SU-DHL-6 (cell line): ENCODE measurements around the gene ABCA6.

ENCODE experiments used
- H2AFZ ChIP-seq: fragments of 200-600 bp; sonication (generic); 2 replicates; pipeline ENCODE4 v1.6.1; 2014; ENCODE audit warnings: low read depth, mild to moderate bottlenecking, moderate library complexity, mixed read lengths, antibody characterized with exemption, low read length; ENCODE audit not compliant: severe bottlenecking
- H3F3A ChIP-seq: fragments of 200-600 bp; shearing (Covaris generic); 2 replicates; pipeline ENCODE4 v1.6.0; 2016; ENCODE audit warnings: antibody characterized with exemption, mild to moderate bottlenecking; ENCODE audit not compliant: insufficient read depth
- H3K27ac ChIP-seq: fragments of 200-600 bp; sonication (generic); 2 replicates; pipeline ENCODE4 v1.5.1; 2016; ENCODE audit warnings: low read depth, mild to moderate bottlenecking, low read length, moderate library complexity, mixed read lengths
- H3K27me3 ChIP-seq: fragments of 200-600 bp; sonication (generic), shearing (Covaris generic); 2 replicates; pipeline ENCODE4 v1.6.0; 2014; ENCODE audit warnings: mild to moderate bottlenecking, low read length
- H3K36me3 ChIP-seq: fragments of 200-600 bp; sonication (generic); 2 replicates; pipeline ENCODE4 v1.6.1; 2014; ENCODE audit warnings: mild to moderate bottlenecking, low read length, mixed read lengths
- H3K4me2 ChIP-seq: fragments of 300-600, 200-600 bp; shearing (Covaris generic), sonication (generic); 2 replicates; pipeline ENCODE4 v1.6.0; 2014; ENCODE audit warnings: low read length, low read depth, mild to moderate bottlenecking; ENCODE audit not compliant: poor library complexity, severe bottlenecking
- H3K4me3 ChIP-seq: fragments of 200-600 bp; sonication (generic); 2 replicates; pipeline ENCODE4 v1.5.1; 2014; ENCODE audit warnings: antibody characterized with exemption, low read length, mild to moderate bottlenecking, mixed read lengths; ENCODE audit not compliant: insufficient read depth, poor library complexity, severe bottlenecking
- H3K79me2 ChIP-seq: fragments of 200-600 bp; sonication (generic); 2 replicates; pipeline ENCODE4 v1.6.1; 2014; ENCODE audit warnings: mild to moderate bottlenecking, low read length, moderate library complexity; ENCODE audit not compliant: insufficient read depth
- H3K9ac ChIP-seq: fragments of 200-600 bp; sonication (generic); 2 replicates; pipeline ENCODE4 v1.7.0; 2014; ENCODE audit warnings: mild to moderate bottlenecking, low read length
- H3K9me2 ChIP-seq: fragments of 200-600 bp; sonication (generic); replicated peaks from 2 replicates; pipeline ENCODE4 v1.6.1; 2014; ENCODE audit warnings: low read length; ENCODE audit not compliant: insufficient read depth
- H3K9me3 ChIP-seq: fragments of 200-600 bp; sonication (generic); 2 replicates; pipeline ENCODE4 v1.6.1; 2014; ENCODE audit warnings: low read length, mixed read lengths; ENCODE audit not compliant: insufficient read depth
- H4K20me1 ChIP-seq: fragments of 200-600 bp; sonication (generic); 2 replicates; pipeline ENCODE4 v1.6.1; 2014; ENCODE audit warnings: low read depth, mild to moderate bottlenecking, antibody characterized with exemption, low read length, moderate library complexity, mixed read lengths
- CTCF ChIP-seq: fragments of 200-600 bp; sonication (generic); IDR thresholded peaks from one replicate; pipeline ENCODE4 v1.5.1; 2017; ENCODE audit warnings: antibody characterized with exemption, mild to moderate bottlenecking, low read length, moderate library complexity; ENCODE audit not compliant: insufficient read depth, poor library complexity, severe bottlenecking
- EZH2phosphoT487 ChIP-seq: fragments of 200-600 bp; sonication (generic), shearing (Covaris generic); conservative IDR thresholded peaks from 2 replicates; pipeline ENCODE4 v1.6.1; 2018; ENCODE audit warnings: mild to moderate bottlenecking, antibody characterized with exemption, low read length, moderate library complexity, mixed read lengths

The ABCA6 gene

GRCh38 chr17:69062860-69063581, 78.7 kb downstream of the ABCA6 start:
- H3K9me3 ChIP-seq: no peaks in the 10 kb centered on the region
- no peak overlapping the region for H2AFZ ChIP-seq

GRCh38 chr17:69061721-69062556, 79.8 kb downstream of the ABCA6 start:
- H3K27ac ChIP-seq: no peak overlapping the region
- TF ChIP-seq EZH2phosphoT487 (no peak), CTCF (no peak)
- H3K9ac ChIP-seq: no peak overlapping the region
- H3K27me3 ChIP-seq: no peaks in the 10 kb centered on the region
- no peak overlapping the region for H2AFZ ChIP-seq
- H3K4me2 ChIP-seq: no peak overlapping the region
- H3K36me3 ChIP-seq: no peaks in the 10 kb centered on the region
- no peaks in the 10 kb centered on the region for H3K9me2 ChIP-seq
- no peaks in the 10 kb centered on the region for H3K79me2 ChIP-seq
- H3K9me3 ChIP-seq: no peaks in the 10 kb centered on the region
- no peaks in the 10 kb centered on the region for H3F3A ChIP-seq
- H4K20me1 ChIP-seq: no peaks in the 10 kb centered on the region
- no peak overlapping the region for H3K4me3 ChIP-seq

More at GRCh38 chr17:69062860-69063581, 78.7 kb downstream of the ABCA6 start:
- Histone ChIP-seq H3K9ac (no peak overlapping the region), H3K36me3 (no peaks in the 10 kb centered on the region), H3F3A (no peaks in the 10 kb centered on the region), H4K20me1 (no peaks in the 10 kb centered on the region), H3K9me2 (no peaks in the 10 kb centered on the region), H3K4me2 (no peak overlapping the region), H3K27ac (no peak overlapping the region), H3K27me3 (no peaks in the 10 kb centered on the region), H3K79me2 (no peaks in the 10 kb centered on the region), H3K4me3 (no peak overlapping the region)
- TF ChIP-seq CTCF (no peak), EZH2phosphoT487 (no peak)

GRCh38 chr17:69060822-69061221, 80.9 kb downstream of the ABCA6 start, which contains the start of gene ABCA9:
ABCA9 (minus strand) TSS chr17:69060927; CDS start chr17:69051126, 9,801 bp downstream.
- Histone ChIP-seq H3K4me2 (no peak within 1 kb of the TSS), H3K36me3 (no peaks in the 10 kb centered on the region), H2AFZ (no peak within 1 kb of the TSS), H3K27ac (no peak within 1 kb of the TSS), H3K9me3 (no peaks in the 10 kb centered on the region), H3F3A (no peaks in the 10 kb centered on the region), H3K9ac (no peak within 1 kb of the TSS), H3K27me3 (no peaks in the 10 kb centered on the region), H4K20me1 (no peaks in the 10 kb centered on the region), H3K4me3 (no peak within 1 kb of the TSS), H3K79me2 (no peaks in the 10 kb centered on the region), H3K9me2 (no peaks in the 10 kb centered on the region)
- TF ChIP-seq EZH2phosphoT487: no peak
- no peak for TF ChIP-seq CTCF
